GM18508 (cell line): ENCODE measurements around the gene USH1C.

ENCODE experiments used
- ATAC-seq: cut with Tn5 transposase; IDR thresholded peaks from one replicate; pipeline ENCODE4 v1.9.1; 2021; ENCODE audit warnings: moderate number of reproducible peaks; ENCODE audit not compliant: insufficient read depth, unreplicated experiment

Gene USH1C

GRCh38 chr11:17510507-17511206, 33.6 kb downstream of the USH1C start:
- no peak for ATAC-seq

GRCh38 chr11:17508791-17509190, 35.4 kb downstream of the USH1C start:
- no peak for ATAC-seq

- no peak for ATAC-seq
These were observed 35.9 kb downstream of the USH1C start for GRCh38 chr11:17508306-17508705.

- no peak for ATAC-seq
These were observed 36.4 kb downstream of the USH1C start for GRCh38 chr11:17507773-17508172.

- peak; percentile 49 for ATAC-seq
These were observed 37.3 kb downstream of the USH1C start for GRCh38 chr11:17506942-17507341.

GRCh38 chr11:17506314-17506713, 37.9 kb downstream of the USH1C start:
- no peak for ATAC-seq

GRCh38 chr11:17505146-17505545, 39.1 kb downstream of the USH1C start:
- ATAC-seq, result no peak

- no peak for ATAC-seq
These were observed 39.7 kb downstream of the USH1C start for GRCh38 chr11:17504330-17505107.

- no peak for ATAC-seq
These were observed 41.6 kb downstream of the USH1C start for GRCh38 chr11:17502630-17503029.

GRCh38 chr11:17500673-17501072, 43.5 kb downstream of the USH1C start:
- ATAC-seq, result no peak

GRCh38 chr11:17498475-17498874, 45.7 kb downstream of the USH1C start:
- ATAC-seq, result no peak

GRCh38 chr11:17498058-17498457, 46.2 kb downstream of the USH1C start:
- ATAC-seq, result no peak

- no peak for ATAC-seq
These were observed 47.8 kb downstream of the USH1C start for GRCh38 chr11:17496406-17496805.

GRCh38 chr11:17494019-17494418, 50.2 kb downstream of the USH1C start:
- no peak for ATAC-seq

GRCh38 chr11:17490938-17491337, 53.3 kb downstream of the USH1C start:
- ATAC-seq, result no peak

GRCh38 chr11:17490232-17490631, 54.0 kb downstream of the USH1C start:
- ATAC-seq, result no peak

- no peak for ATAC-seq
These were observed 54.5 kb downstream of the USH1C start for GRCh38 chr11:17489751-17490150.

- ATAC-seq, result no peak
These were observed 55.7 kb downstream of the USH1C start for GRCh38 chr11:17488563-17488962.

GRCh38 chr11:17486646-17487045, 57.6 kb downstream of the USH1C start:
- no peak for ATAC-seq

- ATAC-seq, result no peak
These were observed 60.7 kb downstream of the USH1C start for GRCh38 chr11:17483505-17483904.

GRCh38 chr11:17481905-17482304, 62.3 kb downstream of the USH1C start:
- ATAC-seq, result no peak
